HK-2 (cell line): Measurements from ENCODE around the gene NACC2.
"Not testable (repeated sequence)": the region's sequence is repeated elsewhere in the genome, so short reads cannot be mapped to it uniquely, and the experiment has no call there.

Source experiments
- DNase-seq: peaks from one replicate; pipeline ENCODE4 v3.0.0-alpha.2; 2018; ENCODE audit not compliant: unreplicated experiment

Gene NACC2

GRCh38 chr9:136110082-136111061 lies 15.3 kb upstream of the NACC2 start:
- DNase-seq = no peak

DNA sequence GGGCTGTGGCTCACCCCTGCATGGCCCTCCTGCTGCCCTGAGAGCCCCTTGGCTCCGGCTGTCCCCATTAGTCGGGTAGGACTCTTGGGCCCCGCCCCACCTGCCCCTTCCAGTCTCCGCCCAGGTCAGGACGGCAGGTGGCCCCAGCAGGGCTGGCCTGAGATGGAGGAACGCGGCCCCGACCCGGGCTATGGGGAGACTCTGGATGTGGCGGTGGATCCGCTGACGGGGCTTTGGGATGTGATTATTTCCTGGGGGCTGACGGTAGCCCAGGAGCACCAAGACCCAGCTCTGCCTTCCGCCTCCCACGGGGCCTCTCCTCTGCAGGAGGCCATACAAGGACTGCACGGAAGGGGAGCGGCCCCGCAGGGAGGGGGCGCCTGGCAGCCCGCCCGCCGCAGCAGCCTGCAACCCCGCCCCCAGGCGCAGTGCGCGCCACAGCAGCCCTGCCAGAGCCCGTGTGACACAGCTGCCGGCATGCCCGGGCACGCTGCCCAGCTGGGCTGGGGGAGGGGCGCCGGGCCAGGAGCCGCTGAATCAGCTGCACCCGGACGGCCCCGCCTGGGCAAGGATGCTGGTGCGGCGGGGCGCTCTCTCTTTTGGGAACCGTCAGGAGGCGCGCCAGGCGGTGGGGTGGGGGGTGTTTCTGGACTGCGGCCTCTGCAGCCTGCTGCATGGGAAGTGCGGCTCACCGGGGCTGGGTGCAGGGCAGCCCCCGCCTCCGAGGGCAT lies 14.4 kb upstream of the NACC2 start:
- DNase-seq = peak; percentile 96

DNA sequence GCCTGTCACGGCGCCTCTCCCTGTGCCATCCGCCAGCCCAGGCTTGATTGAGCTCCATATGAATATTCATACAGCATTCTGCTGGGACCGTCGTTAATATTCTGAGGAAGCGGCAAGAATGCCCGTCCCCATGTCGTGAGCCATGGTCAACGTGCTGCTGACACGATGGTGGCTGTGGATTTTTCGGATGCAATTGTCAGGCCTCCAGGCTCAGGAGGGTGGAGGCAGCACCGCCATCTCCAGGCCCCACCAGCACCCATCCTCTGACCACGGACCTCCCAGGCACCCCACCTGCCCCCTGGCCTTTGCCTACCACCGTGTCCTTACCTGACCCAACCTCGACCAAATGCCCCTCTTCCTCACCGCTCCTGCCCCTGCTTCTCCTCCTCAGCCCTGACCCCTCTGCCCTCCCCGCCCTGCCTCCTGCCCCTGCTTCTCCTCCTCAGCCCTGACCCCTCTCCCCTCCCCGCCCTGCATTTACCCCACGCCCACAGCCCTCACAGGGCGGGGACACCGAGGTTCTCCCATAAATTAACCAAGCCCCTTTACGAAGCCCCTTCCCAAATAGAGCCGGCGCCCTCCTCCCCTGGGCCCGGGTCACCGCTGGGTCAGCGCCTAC lies 13.7 kb upstream of the NACC2 start:
- no peak for DNase-seq

- no peak for DNase-seq
Measured at GRCh38 chr9:136107953-136108647, 13.0 kb upstream of the NACC2 start.

DNA sequence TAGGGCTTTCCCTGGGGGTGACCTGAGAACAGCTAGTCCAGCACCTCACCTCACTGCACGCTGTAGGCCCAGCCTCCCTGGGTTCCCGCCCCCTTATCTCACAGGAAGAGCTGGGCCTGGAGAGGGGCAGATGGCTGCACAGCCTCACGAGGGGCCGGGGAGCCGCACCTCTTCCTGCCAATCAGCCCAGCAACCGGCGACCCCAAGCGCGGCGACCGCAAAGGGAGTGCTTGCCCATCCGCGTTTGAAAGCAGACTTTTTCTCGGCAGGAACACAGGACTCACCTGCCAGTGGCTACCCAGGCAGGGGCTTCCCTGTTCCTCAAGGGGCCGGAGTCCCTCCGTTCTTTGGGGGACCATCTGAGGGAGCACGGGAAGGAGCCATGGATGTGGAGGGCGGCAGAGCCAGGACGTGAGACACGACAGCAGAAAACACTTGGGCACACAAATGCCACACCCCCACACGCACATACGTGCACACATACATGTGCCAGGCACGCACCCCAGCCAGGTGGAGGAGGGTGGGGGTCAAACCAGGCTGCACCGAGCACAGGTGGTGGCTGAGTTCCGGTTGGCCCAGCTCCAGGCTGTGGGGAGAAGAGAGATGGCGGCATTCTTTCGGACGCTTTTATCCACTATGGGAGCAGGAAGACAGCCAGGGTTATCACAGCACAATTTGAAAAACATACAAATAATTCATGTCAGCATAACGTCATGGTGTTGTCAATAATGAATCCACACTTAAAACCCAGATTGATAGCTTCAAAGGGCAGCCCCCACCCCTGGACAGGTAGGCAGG lies 12.3 kb upstream of the NACC2 start:
- no peak for DNase-seq

DNA sequence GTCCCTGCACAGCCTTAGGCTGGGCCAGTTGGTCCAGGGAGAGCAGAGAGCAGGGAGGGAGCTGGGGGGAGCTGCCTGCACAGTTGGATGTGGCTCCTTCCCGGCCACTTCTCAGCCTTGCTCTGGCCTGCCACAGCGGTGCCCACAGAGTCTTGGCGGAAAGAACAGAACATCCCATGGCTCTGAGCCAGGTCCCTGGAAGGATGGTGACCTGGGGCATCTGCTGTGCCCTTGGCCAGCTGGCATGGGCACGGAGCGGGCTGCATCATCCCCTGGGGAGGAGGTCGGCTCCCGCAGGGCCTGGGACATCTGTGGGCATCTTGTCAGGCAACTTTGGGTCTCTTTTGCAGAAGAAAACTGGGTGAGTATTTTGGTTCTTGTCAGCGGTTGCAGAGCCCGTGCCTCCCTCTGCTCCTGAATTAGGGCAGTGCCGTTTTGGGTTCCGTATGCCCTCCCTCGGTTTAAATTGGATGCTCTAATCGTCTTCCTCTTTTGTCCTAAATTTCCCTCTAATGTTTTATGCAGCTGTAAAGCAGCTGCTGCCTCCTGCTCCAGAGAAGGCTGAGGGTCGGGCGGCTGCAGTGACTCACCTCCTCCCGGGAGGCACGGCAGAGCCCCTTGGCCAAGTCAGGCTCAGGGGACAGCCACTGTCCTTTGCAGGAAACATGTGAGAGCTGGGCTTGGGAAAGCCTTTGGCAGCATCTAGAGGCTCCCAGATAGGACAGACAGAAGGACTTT lies 10.5 kb upstream of the NACC2 start:
- DNase-seq = no peak

DNA sequence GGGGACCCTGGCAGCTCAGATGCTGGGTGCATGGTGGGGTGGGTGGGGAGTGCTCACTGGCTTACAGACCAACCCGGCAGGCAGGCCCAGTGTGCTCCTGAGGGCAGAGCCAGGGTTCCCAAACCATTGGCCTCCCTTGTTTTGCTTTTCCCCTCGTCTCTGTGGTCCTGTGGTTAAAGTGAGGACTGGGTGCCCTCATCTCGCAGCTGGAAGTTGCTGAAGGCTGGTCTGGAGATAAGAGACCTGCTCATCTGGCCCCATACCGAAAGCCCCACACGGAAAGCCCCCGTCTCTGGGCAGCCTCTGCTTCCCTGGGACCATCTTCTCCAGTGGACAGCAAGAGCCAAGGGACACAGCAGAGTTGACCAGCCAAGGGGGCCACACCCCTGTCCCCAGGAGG lies 9.8 kb upstream of the NACC2 start:
- DNase-seq = no peak

DNA sequence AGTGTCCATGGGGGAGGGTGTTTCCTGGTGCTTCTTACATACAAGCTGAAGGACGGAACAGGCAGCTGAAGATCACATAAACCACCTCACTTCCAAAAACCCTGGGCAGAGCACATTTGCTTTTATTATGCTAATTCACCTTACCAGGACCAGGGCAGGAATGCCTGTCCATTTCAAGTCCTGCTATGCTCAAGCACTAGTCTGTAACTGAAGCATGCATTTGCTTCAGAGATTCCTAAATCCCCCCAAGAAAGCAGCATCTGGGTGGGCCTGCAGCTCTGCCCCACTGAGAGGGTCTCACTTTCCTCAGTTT lies 9.4 kb upstream of the NACC2 start:
- no peak for DNase-seq

- DNase-seq = no peak
Measured at GRCh38 chr9:136103651-136104487, 8.8 kb upstream of the NACC2 start.

- not testable (repeated sequence) for DNase-seq
Measured at GRCh38 chr9:136101615-136102074, 6.6 kb upstream of the NACC2 start.

DNA sequence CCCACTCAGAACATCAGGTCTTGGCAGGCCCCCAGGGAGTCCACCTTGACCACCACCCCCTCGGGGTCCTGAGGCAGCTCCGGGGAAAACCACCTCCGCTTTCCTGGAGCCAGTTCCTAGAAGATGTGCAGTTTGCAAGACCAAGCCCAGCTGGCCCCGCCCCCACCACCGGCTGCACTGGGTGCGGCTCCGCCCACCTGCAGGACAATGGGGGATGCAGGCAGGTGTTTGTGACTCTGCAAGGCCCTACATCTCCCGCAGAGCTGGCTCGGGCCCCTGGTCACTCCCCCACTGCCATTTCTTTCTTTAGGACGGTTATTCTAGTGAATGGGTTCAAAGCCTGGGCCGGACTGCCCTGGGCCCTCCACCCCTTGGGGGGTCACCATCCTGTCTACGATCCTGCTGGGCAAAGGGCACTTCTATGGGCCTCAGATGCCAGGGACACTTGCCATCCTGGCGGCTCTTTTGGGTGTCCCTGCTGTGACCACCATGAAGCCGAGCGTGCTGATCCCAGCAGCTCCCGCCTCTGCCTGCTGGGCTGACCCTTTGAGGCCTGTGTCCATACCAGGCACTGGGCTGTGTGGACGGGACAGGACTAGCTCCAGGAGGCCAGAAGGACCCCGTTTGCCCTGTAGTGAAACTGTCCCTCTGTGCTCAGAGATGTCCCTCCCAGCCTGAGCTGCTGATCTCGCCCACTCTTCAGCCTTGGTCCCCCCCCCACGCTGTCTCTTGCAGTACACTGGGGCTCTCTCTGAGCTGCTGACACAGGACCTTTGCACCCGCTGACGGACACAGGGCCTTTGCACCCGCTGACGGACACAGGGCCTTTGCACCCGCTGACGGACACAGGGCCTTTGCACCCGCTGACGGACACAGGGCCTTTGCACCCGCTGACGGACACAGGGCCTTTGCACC lies 5.9 kb upstream of the NACC2 start:
- no peak for DNase-seq

GRCh38 chr9:136099542-136099941 lies 4.5 kb upstream of the NACC2 start:
- DNase-seq = no peak

DNA sequence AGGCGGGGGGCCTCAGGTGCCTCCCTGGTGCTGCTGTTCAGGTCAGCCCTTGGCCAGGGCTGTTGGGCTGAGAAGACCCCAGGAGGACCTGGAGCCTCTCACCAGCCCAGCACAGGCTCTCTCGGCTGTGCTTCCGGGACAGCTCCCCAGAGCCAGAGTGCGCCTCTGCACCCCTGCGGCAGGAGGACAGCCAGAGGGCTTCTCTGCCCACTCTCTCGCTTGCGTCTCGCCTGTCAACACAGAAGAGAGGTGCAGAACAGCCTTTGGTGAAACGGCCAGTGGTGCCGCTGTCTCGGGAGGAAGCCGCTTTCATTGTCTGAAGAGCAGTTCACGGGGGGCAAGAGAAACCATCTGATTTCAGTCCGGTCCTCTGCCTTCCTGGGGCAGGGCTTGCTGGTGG lies 3.8 kb upstream of the NACC2 start:
- DNase-seq = no peak

DNA sequence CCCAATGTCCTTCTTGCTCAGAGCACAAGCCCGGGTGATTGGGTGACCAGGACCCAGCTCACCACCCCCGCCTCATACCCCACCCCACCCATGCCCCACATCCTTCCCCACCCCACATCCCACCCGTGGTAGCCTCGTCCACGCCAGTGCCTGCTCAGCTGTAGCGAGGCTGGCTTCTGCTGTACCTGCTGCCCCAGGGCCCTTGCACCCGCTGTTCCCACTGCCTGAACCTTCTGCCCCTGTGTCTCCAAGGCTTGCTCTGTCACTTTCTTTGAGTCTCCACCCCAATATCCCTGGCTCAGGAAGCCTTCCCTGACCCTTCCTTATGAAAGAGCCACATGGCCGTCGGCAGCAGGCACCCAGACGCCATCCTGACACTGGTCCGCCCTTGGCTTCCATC lies 3.1 kb upstream of the NACC2 start:
- no peak for DNase-seq

- no peak for DNase-seq
Measured at GRCh38 chr9:136096505-136097001, 1.5 kb upstream of the NACC2 start.

- peak; percentile 81 for DNase-seq
Measured at GRCh38 chr9:136093995-136094881, 851 bp downstream of the NACC2 start.

DNA sequence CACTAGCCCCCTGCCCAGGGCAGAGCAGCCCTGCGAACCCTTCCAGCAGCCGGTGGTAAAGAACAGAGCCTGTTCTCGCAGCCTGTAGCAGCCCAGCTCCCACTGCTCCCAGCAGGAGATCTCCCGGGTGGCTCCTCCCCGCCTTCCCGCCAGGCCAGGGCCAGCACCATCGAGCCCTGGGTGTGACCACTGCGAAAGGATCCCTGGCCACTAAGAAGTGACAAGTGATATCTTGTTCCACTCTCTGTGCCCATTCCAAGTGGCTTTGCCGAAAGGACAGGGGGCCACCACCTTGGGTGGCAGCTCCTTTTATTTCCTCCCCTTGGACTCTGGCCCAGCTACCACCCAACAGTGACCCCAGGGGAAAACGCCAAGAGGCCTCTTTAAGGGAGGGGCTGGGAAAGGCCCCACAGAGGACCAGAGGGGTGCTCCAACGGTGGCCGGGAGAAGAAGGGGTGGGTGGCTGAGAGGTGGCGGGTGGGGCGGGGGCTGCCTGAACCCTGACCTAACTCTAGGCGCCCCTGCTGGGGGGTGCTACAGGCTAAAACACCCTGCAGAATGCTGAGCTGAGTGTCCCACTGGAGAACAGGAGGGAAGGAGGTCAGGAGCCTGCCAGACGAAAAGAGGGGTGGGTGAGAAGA lies 1.6 kb downstream of the NACC2 start:
- DNase-seq = no peak
